ENCODE data around the gene KCNG1. TPM values are rescaled to one million over a fixed set of nuclear protein-coding genes. Genes with fewer than 3 reads are reported as not detected.

KCNG1 gene
- total and polyA plus RNA-seq, 2 experiments from 2014 or later: 60.1 to 72.0 TPM

GRCh38 chr20:51034988-51035656 lies 12.2 kb upstream of the KCNG1 start:
- H3K27me3 ChIP-seq: no peaks in the 10 kb centered on the region
- no peaks in the 10 kb centered on the region for H3K9me3 ChIP-seq (ENCODE audit: low read depth)
- no peak overlapping the region for H3K27ac ChIP-seq
- H3K4me1 ChIP-seq (ENCODE audit: low read depth): no peaks in the 10 kb centered on the region
- DNase-seq (ENCODE audit: low read depth in 1 of 2, low spot score in 1 of 2): no peak
- no peak for TF ChIP-seq CTCF (IDR thresholded peaks at IDR 0.05; ENCODE audit: low read depth, low read length)
- H3K36me3 ChIP-seq: no peaks in the 10 kb centered on the region
- H3K4me3 ChIP-seq: no peak overlapping the region

- no peaks in the 10 kb centered on the region for H3K27me3 ChIP-seq
- H3K36me3 ChIP-seq: no peaks in the 10 kb centered on the region
- H3K4me3 ChIP-seq: no peak overlapping the region
- no peak for TF ChIP-seq CTCF (IDR thresholded peaks at IDR 0.05; ENCODE audit: low read depth, low read length)
- H3K27ac ChIP-seq: no peak overlapping the region
- H3K9me3 ChIP-seq (ENCODE audit: low read depth): no peaks in the 10 kb centered on the region
- no peaks in the 10 kb centered on the region for H3K4me1 ChIP-seq (ENCODE audit: low read depth)
- no peak for DNase-seq (ENCODE audit: low read depth in 1 of 2, low spot score in 1 of 2)
Measured at GRCh38 chr20:51034476-51034875, 11.6 kb upstream of the KCNG1 start.

GRCh38 chr20:51029963-51030920 lies 7.3 kb upstream of the KCNG1 start:
- no peaks in the 10 kb centered on the region for H3K36me3 ChIP-seq
- no peak overlapping the region for H3K27ac ChIP-seq
- peaks cover 8% of the 10 kb centered on the region for H3K27me3 ChIP-seq
- peak; percentile 24 to 67 for DNase-seq (ENCODE audit: low read depth in 1 of 2, low spot score in 1 of 2)
- no peaks in the 10 kb centered on the region for H3K9me3 ChIP-seq (ENCODE audit: low read depth)
- H3K4me1 ChIP-seq (ENCODE audit: low read depth): no peaks in the 10 kb centered on the region
- TF ChIP-seq CTCF (IDR thresholded peaks at IDR 0.05; ENCODE audit: low read depth, low read length): no peak
- no peak overlapping the region for H3K4me3 ChIP-seq

GRCh38 chr20:51029556-51029955 lies 6.6 kb upstream of the KCNG1 start:
- Histone ChIP-seq H3K4me3 (no peak overlapping the region), H3K27ac (no peak overlapping the region), H3K4me1 (ENCODE audit: low read depth) (no peaks in the 10 kb centered on the region), H3K9me3 (ENCODE audit: low read depth) (no peaks in the 10 kb centered on the region), H3K36me3 (no peaks in the 10 kb centered on the region), H3K27me3 (peaks cover 8% of the 10 kb centered on the region)
- DNase-seq (ENCODE audit: low read depth in 1 of 2, low spot score in 1 of 2): no peak
- TF ChIP-seq CTCF (IDR thresholded peaks at IDR 0.05; ENCODE audit: low read depth, low read length): no peak

GRCh38 chr20:51028616-51029212 lies 5.8 kb upstream of the KCNG1 start:
- DNase-seq (ENCODE audit: low read depth in 1 of 2, low spot score in 1 of 2): no peak
- Histone ChIP-seq H3K27me3 (peaks cover 10% of the 10 kb centered on the region), H3K9me3 (ENCODE audit: low read depth) (no peaks in the 10 kb centered on the region)

More at GRCh38 chr20:51028616-51029212, 5.8 kb upstream of the KCNG1 start:
- no peak for TF ChIP-seq CTCF (IDR thresholded peaks at IDR 0.05; ENCODE audit: low read depth, low read length)
- Histone ChIP-seq H3K4me1 (ENCODE audit: low read depth) (no peaks in the 10 kb centered on the region), H3K4me3 (no peak overlapping the region), H3K36me3 (no peaks in the 10 kb centered on the region), H3K27ac (no peak overlapping the region)

All from cardiac muscle cell (in vitro differentiated cells and primary cell).